ENCODE measurements around the gene GSTA3.
"Not testable (repeated sequence)": the region's sequence is repeated elsewhere in the genome, so short reads cannot be mapped to it uniquely, and the experiment has no call there.

The GSTA3 gene

GRCh38 chr6:52922161-52922560, 12.7 kb upstream of the GSTA3 start:
- H3K4me3 ChIP-seq (ENCODE audit: low read depth, low read length) = no peak overlapping the region
- no peak for TF ChIP-seq CTCF (IDR thresholded peaks at IDR 0.05; ENCODE audit: low read depth, low read length)

- H3K4me3 ChIP-seq (ENCODE audit: low read depth, low read length) = no peak overlapping the region
Observed at GRCh38 chr6:52921743-52922142, 12.2 kb upstream of the GSTA3 start.

GRCh38 chr6:52919511-52919910, 10.0 kb upstream of the GSTA3 start:
- H3K4me3 ChIP-seq (ENCODE audit: low read depth, low read length) = not testable (repeated sequence)

More at GRCh38 chr6:52921743-52922142, 12.2 kb upstream of the GSTA3 start:
- no peak for TF ChIP-seq CTCF (IDR thresholded peaks at IDR 0.05; ENCODE audit: low read depth, low read length)

GRCh38 chr6:52918771-52919170, 9.3 kb upstream of the GSTA3 start:
- H3K4me3 ChIP-seq (ENCODE audit: low read depth, low read length) = not testable (repeated sequence)

GRCh38 chr6:52918027-52918686, 8.7 kb upstream of the GSTA3 start:
- not testable (repeated sequence) for H3K4me3 ChIP-seq (ENCODE audit: low read depth, low read length)

GRCh38 chr6:52914516-52914915, 5.0 kb upstream of the GSTA3 start:
- no peak for TF ChIP-seq CTCF (IDR thresholded peaks at IDR 0.05; ENCODE audit: low read depth, low read length)
- H3K4me3 ChIP-seq (ENCODE audit: low read depth, low read length) = no peak overlapping the region

GRCh38 chr6:52910091-52910490, 593 bp upstream of the GSTA3 start:
- TF ChIP-seq CTCF (IDR thresholded peaks at IDR 0.05; ENCODE audit: low read depth, low read length) = no peak

GRCh38 chr6:52909131-52909530, 367 bp downstream of the GSTA3 start:
- TF ChIP-seq CTCF (IDR thresholded peaks at IDR 0.05; ENCODE audit: low read depth, low read length) = no peak
- no peak overlapping the region for H3K4me3 ChIP-seq (ENCODE audit: low read depth, low read length)

More at GRCh38 chr6:52910091-52910490, 593 bp upstream of the GSTA3 start:
- no peak overlapping the region for H3K4me3 ChIP-seq (ENCODE audit: low read depth, low read length)

- H3K4me3 ChIP-seq (ENCODE audit: low read depth, low read length) = no peak overlapping the region
- no peak for TF ChIP-seq CTCF (IDR thresholded peaks at IDR 0.05; ENCODE audit: low read depth, low read length)
Observed at GRCh38 chr6:52908526-52908925, 972 bp downstream of the GSTA3 start.
